ENCODE results near the gene RABGAP1L. TPM values are rescaled to one million over a fixed set of nuclear protein-coding genes. Genes with fewer than 3 reads are reported as not detected.

Gene RABGAP1L
- polyA plus RNA-seq, 3 donors = 35.2 to 75.3 (median 63.3) TPM

DNA sequence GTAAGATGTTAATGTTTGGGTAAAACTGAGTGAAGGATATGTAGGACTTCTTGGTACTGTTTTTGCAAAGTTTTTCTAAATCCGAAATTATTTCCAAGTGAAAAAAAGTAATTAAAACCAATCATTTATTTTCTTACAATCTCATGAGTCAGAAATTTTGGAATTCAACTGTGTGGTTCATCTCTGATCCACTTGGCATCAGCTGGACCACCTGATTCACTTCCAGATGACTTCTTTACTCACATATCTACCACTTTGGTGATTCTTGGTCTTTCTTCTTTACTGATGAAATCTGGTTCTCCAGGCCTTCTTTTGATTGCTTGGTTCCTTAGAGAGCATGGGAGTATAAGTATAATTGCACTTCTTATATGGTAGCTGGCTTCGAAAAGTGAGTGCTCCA, 585.6 kb downstream of the RABGAP1L start:
- TF ChIP-seq CTCF (IDR thresholded peaks at IDR 0.05) = no peak
- Mint-ChIP-seq H3K4me1 (peaks cover 39% of the 10 kb centered on the region), H3K36me3 (no peaks in the 10 kb centered on the region), H3K27ac (no peak overlapping the region), H3K27me3 (ENCODE audit: low read depth in 3 of 3) (no peaks in the 10 kb centered on the region), H3K9me3 (peaks cover 0 to 1% (median 0%) of the 10 kb centered on the region in 7 donors), H3K4me3 (no peak overlapping the region)
- Histone ChIP-seq H3K36me3 (replicated peaks in 1 of 2; ENCODE audit: control insufficient read depth in 1 of 2, insufficient read depth in 2 of 2, low read length in 2 of 2) (no peaks in the 10 kb centered on the region), H3K9me3 (replicated peaks in 1 of 2; ENCODE audit: control insufficient read depth in 1 of 2, insufficient read depth in 1 of 2, low read length in 2 of 2) (no peaks in the 10 kb centered on the region), H3K4me2 (replicated peaks; ENCODE audit: extremely low read depth, low read length, poor library complexity, severe bottlenecking) (no peak overlapping the region), H3K4me3 (replicated peaks in 1 of 3; ENCODE audit: low read depth in 2 of 3, low read length in 3 of 3) (no peak overlapping the region), H2AFZ (ENCODE audit: insufficient read depth, low read depth, low read length, poor library complexity, severe bottlenecking) (no peak overlapping the region), H3K27me3 (ENCODE audit: control insufficient read depth in 2 of 2, insufficient read depth in 2 of 2, low read length in 2 of 2) (no peaks in the 10 kb centered on the region), H3K9ac (ENCODE audit: insufficient read depth, low read length, poor library complexity, severe bottlenecking) (no peak overlapping the region), H3K4me1 (ENCODE audit: control insufficient read depth in 1 of 2, insufficient read depth in 2 of 2, low read length in 2 of 2) (peaks cover 22 to 36% of the 10 kb centered on the region in 2 donors), H3K79me2 (ENCODE audit: insufficient read depth, low read length) (no peaks in the 10 kb centered on the region), H3K27ac (ENCODE audit: low read depth in 1 of 2, low read length in 2 of 2) (no peak overlapping the region), H4K20me1 (ENCODE audit: insufficient read depth, low read length) (no peaks in the 10 kb centered on the region)
- intact Hi-C loops (cut with micrococcal nuclease) = loop anchor here (5.0 to 10.0 kb wide), 2 partner anchors 483 to 490 kb away; no protein-coding TSS in a partner anchor
- no CpG with 5 or more reads among the region's 2 CpGs for WGBS (ENCODE audit: insufficient coverage)
- DNase-seq = no peak

DNA sequence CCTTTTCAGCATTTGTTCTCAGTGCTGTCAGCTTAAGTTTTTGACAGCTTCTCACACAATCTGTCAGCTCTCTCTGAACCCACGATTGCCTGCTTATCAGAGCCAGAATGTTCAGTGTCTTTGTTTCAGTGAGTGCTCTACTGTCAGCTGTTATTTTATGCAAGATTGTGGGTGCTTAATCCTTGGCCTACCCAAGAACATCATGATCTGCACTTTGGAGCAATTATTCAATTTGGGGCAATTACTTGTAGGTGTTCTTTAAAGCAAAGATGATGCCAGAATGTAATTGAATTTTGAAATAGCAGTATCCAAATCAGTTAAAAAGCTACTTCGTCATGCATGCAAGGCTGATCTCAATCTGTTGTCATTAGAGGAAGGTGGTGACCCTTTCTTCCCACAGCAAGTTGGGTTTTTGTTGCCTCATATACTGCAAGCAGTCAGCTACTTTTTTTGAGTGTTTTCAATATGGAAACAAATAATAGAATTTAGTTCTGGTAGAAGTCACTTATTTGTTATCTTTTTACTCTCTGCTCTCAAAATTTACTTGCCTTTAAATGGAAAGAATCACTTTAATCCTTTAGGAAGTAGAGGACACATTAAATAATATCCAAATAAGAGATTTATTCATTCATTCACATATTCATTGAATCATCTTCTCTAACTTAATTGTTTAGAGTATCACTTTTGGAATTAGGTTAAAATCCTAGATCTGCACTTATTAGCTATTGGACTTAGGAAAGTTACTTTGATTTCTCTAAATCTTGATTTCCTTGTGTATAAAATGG, 586.9 kb downstream of the RABGAP1L start:
- no peak overlapping the region for H3K27ac Mint-ChIP-seq
- peaks cover 25% of the 10 kb centered on the region for H3K4me1 Mint-ChIP-seq
- no peaks in the 10 kb centered on the region for H3K27me3 Mint-ChIP-seq (ENCODE audit: low read depth in 3 of 3)

More for the DNA sequence above, 586.9 kb downstream of the RABGAP1L start:
- Mint-ChIP-seq H3K4me3 (no peak overlapping the region), H3K9me3 (peaks cover 0 to 1% (median 0%) of the 10 kb centered on the region in 7 donors), H3K36me3 (no peaks in the 10 kb centered on the region)
- H3K27ac ChIP-seq (ENCODE audit: low read depth in 1 of 2, low read length in 2 of 2) = no peak overlapping the region
- TF ChIP-seq CTCF (IDR thresholded peaks at IDR 0.05) = no peak
- no peaks in the 10 kb centered on the region for H3K9me3 ChIP-seq (replicated peaks in 1 of 2; ENCODE audit: control insufficient read depth in 1 of 2, insufficient read depth in 1 of 2, low read length in 2 of 2)
- intact Hi-C loops (cut with micrococcal nuclease) = loop anchor here (5.0 to 10.0 kb wide), 2 partner anchors 484 to 491 kb away; no protein-coding TSS in a partner anchor
- H2AFZ ChIP-seq (ENCODE audit: insufficient read depth, low read depth, low read length, poor library complexity, severe bottlenecking) = no peak overlapping the region
- DNase-seq = no peak
- no peak overlapping the region for H3K4me3 ChIP-seq (replicated peaks in 1 of 3; ENCODE audit: low read depth in 2 of 3, low read length in 3 of 3)
- H3K9ac ChIP-seq (ENCODE audit: insufficient read depth, low read length, poor library complexity, severe bottlenecking) = no peak overlapping the region
- H4K20me1 ChIP-seq (ENCODE audit: insufficient read depth, low read length) = no peaks in the 10 kb centered on the region
- no peaks in the 10 kb centered on the region for H3K36me3 ChIP-seq (replicated peaks in 1 of 2; ENCODE audit: control insufficient read depth in 1 of 2, insufficient read depth in 2 of 2, low read length in 2 of 2)
- peaks cover 17 to 23% of the 10 kb centered on the region in 2 donors for H3K4me1 ChIP-seq (ENCODE audit: control insufficient read depth in 1 of 2, insufficient read depth in 2 of 2, low read length in 2 of 2)
- H3K27me3 ChIP-seq (ENCODE audit: control insufficient read depth in 2 of 2, insufficient read depth in 2 of 2, low read length in 2 of 2) = no peaks in the 10 kb centered on the region
- H3K79me2 ChIP-seq (ENCODE audit: insufficient read depth, low read length) = no peaks in the 10 kb centered on the region
- H3K4me2 ChIP-seq (replicated peaks; ENCODE audit: extremely low read depth, low read length, poor library complexity, severe bottlenecking) = no peak overlapping the region
- 83% methylated on average over 2 of the region's 2 CpGs for WGBS (ENCODE audit: insufficient coverage)

Data from CD14-positive monocyte (primary cell).